Measurements from ENCODE around the gene LRBA. TPM values are rescaled to one million over a fixed set of nuclear protein-coding genes. Genes with fewer than 3 reads are reported as not detected.
"Not testable (repeated sequence)": the region's sequence is repeated elsewhere in the genome, so short reads cannot be mapped to it uniquely, and the experiment has no call there.

LRBA gene
- total RNA-seq, 1 donor from 2014 or later: 70.5 TPM

DNA sequence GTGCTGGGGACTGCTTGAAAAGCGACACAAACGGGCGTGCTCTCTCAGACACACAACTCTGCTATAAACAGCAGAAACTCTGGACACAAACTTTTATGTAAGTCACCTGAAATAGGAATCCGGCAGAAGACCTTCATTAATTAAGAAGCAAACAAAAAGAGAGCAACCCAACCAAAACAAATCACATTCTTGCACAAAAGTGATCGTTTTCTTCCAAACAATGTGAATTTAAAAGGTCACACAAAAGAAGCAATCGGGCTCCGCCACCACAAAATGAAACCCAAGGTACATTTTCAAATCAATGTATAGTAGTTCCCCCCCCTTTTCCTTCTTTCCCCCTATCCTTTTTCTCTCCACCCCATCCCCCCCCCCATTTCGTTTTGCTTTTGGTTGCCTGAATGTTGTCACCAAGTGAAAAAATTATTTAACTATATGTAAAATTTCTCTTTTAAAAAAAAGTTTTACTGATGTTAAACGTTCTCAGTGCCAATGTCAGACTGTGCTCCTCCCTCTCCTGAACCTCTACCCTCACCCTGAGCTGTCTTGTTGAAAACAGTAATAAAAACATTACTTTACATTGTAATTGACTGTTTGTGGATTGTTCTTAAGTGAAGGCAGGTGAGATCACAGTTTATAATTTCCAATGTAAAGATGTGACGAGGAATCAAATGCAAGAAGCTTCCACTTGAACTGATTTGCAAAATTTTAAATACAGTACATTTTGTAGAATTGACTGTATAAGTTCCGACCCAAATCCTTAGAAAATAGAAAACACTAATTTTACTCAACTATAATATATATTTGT, 430.8 kb downstream of the LRBA start:
- DNase-seq: no peak

- no peak for DNase-seq
Observed at GRCh38 chr4:150583287-150584110, 431.6 kb downstream of the LRBA start.

- no peak for DNase-seq
Observed at GRCh38 chr4:150582873-150583286, 432.2 kb downstream of the LRBA start.

- no peak for DNase-seq
Observed at GRCh38 chr4:150582146-150582872, 432.8 kb downstream of the LRBA start, which contains the start of gene MAB21L2. Gene MAB21L2, plus strand, starts transcription at chr4:150582151. Its CDS starts 879 bp downstream, at chr4:150583030.

- no peak for DNase-seq
Observed at GRCh38 chr4:150581641-150582051, 433.4 kb downstream of the LRBA start.

GRCh38 chr4:150581056-150581605, 434.0 kb downstream of the LRBA start:
- no peak for DNase-seq

DNA sequence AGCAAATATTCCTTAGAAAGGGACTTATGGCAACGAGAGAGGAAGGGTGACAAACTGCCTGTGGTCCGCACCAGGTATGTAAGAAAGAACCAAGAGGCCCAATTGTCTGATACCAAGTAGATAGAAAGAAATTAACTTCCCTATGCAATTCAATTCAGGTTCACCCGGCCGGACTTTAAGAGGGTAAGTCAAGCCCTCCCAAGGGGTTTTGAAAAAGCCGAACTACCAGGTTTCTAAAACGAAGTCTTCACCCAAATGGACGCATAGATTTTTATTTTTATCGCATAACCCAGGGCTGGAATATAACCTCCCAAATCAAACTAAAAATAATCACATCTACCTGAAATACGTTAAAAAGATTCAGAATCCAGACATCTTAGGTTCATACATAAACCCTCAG, 434.8 kb downstream of the LRBA start:
- DNase-seq: no peak

DNA sequence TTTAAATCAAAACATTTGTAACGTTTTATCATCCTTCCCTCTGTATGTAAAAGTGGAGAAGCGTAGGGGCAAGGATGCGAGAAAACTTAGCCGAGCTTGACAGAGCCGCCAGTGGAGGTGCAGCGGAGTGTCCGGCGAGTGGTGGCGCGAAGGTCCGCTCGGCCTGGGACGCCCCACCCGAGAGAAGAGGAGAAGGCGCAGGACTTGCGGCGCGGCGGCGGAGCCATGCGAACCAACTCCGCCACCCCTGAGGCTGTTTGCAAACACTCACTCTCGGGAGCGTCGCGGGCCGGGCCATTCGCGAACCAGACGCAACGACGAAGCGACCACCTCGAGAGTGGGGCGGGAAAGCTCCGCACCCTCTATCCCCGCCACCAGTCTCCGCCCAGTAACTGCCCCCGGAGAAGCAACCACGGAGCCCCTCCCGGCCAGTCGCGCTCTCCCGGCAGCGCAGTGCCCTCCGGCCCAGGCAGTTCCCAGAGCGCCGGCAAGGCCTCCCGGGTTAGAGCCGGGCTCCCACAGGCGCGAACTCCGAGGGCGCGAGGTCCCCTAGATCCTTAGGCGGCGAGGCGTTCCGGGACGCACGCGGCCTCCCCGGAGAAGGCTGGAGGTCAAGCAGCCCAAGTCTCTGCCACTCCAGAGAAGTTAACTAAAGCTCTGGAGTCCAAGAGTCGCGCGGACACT, 435.4 kb downstream of the LRBA start:
- no peak for DNase-seq

- no peak for DNase-seq
Observed at GRCh38 chr4:150578745-150579501, 436.2 kb downstream of the LRBA start.

- DNase-seq: no peak
Observed at GRCh38 chr4:150577796-150578195, 437.3 kb downstream of the LRBA start.

DNA sequence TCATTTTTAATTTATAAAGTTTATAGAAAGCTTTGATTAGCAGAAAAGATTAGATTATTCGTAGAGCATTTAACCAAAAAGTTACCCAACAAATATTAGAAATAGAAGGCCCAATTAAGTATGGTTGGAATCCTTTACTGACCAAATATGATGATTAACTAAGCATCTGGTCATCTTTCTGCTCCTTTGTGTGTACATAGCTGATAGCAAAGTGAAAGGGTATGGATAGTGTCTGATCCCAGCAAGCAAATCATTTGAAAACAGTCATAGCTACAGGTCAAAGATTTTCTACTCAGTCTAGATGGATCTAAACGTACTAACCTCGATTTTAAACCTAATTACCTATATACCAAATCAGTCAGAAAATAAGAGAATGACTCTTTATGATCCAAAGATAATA, 440.4 kb downstream of the LRBA start:
- DNase-seq: no peak

DNA sequence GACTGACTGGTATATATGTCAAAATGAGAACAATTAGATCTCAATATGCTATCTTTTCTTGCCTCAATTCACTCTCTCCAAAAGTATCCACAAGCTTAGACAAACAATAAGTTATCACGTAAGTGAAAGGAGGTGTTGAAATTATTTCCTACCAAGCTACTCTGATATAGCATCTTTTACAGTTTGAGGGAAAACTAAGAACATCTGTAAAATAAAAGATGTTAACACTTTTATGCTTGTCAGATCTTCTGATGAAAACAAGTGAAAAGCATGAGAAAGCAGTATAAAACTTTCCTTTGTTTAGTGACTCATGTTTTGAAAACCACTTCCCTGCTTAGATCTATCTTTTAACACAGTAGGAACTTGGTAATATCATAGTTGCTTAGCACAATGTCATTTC, 441.6 kb downstream of the LRBA start:
- DNase-seq: no peak

- no peak for DNase-seq
Observed at GRCh38 chr4:150572704-150573504, 442.2 kb downstream of the LRBA start.

DNA sequence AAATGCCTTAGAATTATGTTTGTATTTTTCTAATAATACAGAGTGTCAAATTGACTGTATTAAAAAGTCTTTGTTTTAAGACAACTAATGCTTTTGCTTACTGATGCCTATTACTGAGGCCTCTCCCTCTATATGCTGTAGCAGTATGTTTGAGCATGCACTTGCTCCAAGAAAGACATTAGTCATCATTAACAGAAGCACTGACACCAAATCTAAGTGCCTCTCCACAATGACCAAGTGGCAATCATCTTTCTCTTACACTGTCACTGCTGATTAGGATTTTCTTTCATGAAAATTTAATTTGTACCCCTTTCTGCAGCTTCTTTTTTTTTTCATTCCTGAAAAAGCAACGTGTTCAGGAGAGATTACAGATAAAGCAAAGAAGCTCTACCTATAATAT, 444.2 kb downstream of the LRBA start:
- no peak for DNase-seq

DNA sequence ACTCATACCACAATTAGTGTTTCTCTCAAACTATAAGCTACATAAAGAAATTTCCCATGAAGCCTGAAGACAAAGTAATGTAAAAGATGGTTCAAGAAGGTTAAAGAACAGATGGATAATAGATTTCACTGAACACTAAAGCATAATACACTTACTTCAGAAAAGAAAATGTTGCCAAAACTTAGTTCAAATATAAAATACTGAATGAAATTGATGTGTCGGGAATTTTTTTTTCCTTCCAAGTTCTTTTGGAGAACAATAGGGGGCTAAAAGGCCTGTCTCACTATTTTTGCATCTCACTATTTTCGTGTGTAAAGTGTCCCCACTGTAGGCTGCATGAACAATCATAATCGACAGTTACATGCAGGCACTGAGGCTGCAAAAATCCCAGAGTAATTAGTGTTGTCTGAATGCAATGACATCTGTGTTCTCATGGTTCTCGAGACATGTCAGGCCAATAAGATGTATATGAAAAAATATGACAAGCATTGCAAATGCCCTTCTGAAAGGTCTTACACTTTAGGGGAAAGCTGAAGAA, 445.0 kb downstream of the LRBA start:
- no peak for DNase-seq

- DNase-seq: no peak
Observed at GRCh38 chr4:150569384-150569987, 445.6 kb downstream of the LRBA start.

DNA sequence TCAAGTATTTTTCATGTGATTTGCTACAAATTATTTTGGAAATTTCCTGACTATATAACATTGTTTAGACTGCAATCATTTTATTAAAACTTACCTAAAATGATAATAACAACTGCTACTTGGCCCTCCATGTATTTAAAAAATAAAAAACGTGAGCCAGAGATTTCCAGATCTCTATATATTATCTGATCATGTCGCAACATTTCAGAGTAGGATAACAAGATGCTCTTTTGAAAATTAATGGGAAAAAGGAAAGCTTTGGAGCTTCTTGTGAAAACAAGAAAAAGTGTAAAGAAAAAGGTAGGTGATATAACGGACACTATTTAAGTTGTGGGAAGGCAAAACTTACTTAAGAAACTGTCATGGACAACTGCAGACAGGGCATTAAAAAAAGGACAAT, 448.0 kb downstream of the LRBA start:
- no peak for DNase-seq

GRCh38 chr4:150564967-150565366, 450.1 kb downstream of the LRBA start:
- DNase-seq: not testable (repeated sequence)

GRCh38 chr4:150562751-150563150, 452.3 kb downstream of the LRBA start:
- DNase-seq: no peak

Data from skin of body (tissue), 2 donors.